Measurements from ENCODE around the gene SIGLEC15. TPM values are rescaled to one million over a fixed set of nuclear protein-coding genes. Genes with fewer than 3 reads are reported as not detected.
"Not testable (repeated sequence)": the region's sequence is repeated elsewhere in the genome, so short reads cannot be mapped to it uniquely, and the experiment has no call there.

SIGLEC15 gene
- total RNA-seq, 1 donor from 2014 or later, result not detected

DNA sequence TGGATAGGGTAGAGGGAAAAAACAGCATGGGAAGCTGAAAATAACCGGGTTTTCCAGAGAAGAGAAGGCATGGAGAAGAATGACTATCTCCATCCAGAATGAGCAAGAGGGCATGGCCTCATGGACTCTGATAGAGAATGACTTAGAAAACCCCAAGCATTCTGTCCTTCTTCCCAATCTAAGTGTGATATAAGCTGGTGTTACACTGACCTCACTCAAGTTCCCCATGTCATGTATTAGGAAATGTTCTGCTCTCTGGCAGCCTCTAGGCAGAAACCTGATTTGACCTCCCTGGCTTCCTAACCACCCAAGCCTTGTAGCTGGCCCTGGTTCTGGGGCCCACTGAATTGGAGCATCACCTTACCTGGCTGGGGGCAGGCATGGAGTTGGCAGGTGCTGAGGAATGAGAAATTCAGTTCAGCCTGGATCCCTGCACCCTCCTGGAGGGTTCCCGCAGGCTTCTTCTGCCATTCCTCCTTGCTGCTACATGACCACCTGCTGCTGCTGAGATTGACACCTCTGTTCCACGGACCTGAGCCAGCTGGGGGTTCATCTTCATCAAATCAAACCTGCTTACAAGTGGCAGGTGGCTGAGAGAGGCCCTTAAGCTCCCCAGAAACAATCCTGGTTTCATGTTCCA, 5.2 kb upstream of the SIGLEC15 start:
- no peak for DNase-seq

- DNase-seq, result no peak
These were observed 4.4 kb upstream of the SIGLEC15 start for GRCh38 chr18:45821026-45821425.

- no peak for DNase-seq
These were observed 3.8 kb upstream of the SIGLEC15 start for GRCh38 chr18:45821711-45822110.

- no peak for DNase-seq
These were observed 609 bp downstream of the SIGLEC15 start for GRCh38 chr18:45826084-45826483.

GRCh38 chr18:45826716-45827115, 1.2 kb downstream of the SIGLEC15 start:
- not testable (repeated sequence) for DNase-seq

GRCh38 chr18:45828917-45829811, 3.7 kb downstream of the SIGLEC15 start:
- DNase-seq, result no peak

DNA sequence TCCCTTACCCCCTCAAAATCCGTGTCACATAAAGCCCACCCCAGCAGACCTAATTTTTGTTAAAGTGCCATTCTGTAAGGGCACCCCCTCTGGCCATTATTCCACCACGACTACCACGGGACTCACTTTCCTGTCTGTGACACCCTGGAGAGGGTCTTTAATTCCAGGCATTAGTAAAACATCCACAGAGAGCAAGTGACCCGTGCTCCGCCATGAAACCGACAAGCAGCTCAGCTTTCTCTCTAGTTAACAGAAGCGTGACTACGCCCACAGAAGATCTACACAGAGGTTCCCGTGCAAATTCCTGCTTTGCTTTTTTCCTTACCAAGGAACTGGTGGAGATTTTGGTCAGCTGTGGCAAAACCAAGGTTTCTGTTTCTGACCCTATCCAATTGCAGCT, 4.4 kb downstream of the SIGLEC15 start:
- DNase-seq, result no peak

DNA sequence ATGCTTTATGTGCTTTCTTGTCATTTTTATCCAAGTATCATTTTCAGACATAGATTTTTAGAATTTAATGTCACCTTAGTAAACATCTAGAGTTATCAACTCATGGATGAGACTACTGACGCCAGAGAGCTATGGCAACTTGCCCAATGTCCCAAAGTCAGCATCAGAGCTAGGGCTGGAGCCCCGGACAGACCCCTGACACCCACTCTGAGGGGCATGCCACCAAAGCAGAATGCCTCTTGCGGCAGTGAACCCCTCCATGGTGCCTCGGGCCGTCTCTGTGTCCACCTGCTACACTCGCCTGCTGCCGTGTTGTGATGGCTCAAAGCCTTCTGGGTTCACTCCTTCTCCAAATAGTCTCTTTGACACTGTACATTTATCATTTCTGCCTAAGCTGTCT, 5.4 kb downstream of the SIGLEC15 start:
- DNase-seq, result no peak

DNA sequence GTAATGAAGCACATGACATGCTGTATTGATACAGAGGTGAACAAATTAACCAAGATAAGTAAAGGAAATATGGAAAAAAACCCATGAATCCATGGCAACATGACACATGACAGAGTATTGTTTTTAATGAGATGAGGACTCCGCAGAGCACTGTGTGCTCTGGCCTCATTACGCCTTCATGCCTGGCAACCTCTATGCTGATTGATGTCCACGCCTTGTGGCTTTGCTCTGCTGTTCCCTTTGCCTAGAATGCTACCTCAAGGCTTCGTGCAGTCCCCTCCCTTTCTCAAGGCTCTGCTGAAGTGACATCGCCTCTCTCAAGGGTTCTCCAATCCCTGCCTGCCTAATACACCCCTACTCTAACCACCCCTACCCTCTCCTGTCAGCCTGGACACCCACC, 8.4 kb downstream of the SIGLEC15 start:
- no peak for DNase-seq

- DNase-seq, result no peak
These were observed 8.8 kb downstream of the SIGLEC15 start for GRCh38 chr18:45834306-45834705.

DNA sequence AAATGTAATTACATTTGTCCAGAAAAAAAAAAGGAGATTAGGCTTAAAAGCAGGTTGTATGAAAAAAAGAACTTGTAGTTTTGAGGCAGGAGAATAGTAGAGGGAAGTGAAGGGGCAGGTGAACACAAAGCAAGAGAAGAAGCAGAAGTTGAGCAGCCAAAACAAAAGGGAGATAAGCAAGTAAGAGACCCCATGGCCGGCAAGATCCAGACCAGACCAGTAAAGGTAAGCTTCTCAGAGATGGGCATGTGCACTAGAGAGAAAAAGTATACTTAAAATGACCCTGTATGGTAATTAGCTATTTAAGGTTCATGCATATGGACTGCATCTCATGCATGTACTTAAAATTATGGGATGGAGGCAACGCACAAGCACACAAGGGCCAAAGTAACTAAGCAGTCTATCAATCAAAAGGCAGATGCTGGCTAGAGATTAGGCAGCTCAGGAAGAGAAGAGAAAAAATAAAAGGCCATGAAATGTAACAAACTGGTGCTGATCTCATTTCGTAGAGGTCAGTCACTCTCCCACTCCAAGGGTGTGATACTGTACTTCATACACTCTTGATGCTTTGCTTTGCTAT, 9.7 kb downstream of the SIGLEC15 start:
- DNase-seq, result no peak

DNA sequence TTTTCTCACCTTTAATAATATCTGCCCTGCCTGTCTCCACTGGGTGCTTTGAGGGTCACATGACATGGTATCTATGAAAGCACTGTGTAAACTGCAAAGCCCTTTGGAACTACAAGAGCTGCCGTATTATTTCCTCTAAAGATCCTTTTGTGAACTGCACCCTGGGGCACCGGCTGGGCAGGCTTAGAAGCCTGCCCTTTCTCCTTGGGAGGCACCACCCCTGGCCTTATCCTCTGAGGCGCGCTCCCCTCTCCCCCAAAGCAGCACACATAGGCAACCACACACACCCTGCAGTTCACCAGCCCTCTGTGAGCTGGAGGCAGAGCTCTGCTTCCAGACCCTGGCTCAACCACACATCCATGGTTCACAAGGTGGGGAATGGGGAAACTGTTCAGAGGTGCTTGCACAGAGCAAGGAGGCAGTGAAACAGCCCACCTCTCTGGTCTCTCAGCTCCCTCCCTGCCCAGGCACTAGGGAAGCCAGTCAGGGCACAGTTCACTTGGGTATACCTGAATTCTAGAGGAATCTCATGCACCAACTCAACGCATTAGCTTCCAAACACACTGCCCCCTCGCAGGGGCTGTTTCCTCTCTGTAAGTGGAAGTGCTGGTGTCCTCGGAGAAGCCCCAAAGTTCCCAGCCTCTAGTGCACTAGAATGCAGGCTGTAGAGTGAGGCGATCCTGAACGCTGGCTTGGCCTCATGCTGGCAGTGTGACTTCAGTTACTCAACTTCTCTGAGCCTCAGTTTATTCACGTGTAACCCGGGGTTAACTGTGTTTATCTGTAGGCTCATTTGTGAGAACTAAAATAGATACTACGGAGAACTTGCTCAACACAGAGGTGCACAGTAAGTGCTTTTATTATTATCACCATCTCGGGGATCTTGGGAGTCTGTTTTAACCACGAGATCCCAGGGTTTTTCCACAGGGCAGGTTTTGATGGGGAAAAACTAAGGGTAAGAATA, 11.0 kb downstream of the SIGLEC15 start:
- DNase-seq, result no peak

DNA sequence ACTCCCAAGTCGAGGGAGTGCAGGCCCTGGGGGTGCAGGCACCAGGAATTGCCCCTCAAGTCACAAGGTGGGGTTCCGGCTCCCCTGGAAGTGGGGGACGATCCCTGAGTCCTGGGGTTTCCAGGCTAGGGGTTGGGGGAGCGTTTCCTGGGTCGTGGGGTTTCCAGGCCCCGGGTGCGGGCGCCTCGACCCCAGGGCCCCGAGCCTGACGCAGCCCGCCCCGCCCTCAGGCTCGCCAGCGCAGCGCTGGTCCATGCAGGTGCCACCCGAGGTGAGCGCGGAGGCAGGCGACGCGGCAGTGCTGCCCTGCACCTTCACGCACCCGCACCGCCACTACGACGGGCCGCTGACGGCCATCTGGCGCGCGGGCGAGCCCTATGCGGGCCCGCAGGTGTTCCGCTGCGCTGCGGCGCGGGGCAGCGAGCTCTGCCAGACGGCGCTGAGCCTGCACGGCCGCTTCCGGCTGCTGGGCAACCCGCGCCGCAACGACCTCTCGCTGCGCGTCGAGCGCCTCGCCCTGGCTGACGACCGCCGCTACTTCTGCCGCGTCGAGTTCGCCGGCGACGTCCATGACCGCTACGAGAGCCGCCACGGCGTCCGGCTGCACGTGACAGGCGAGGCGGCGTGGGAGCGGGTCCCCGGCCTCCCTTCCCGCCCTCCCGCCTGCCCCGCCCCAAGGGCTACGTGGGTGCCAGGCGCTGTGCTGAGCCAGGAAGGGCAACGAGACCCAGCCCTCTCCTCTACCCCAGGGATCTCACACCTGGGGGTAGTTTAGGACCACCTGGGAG, 12.0 kb downstream of the SIGLEC15 start:
- DNase-seq, result peak; percentile 48

GRCh38 chr18:45838302-45839070, 13.0 kb downstream of the SIGLEC15 start:
- no peak for DNase-seq

DNA sequence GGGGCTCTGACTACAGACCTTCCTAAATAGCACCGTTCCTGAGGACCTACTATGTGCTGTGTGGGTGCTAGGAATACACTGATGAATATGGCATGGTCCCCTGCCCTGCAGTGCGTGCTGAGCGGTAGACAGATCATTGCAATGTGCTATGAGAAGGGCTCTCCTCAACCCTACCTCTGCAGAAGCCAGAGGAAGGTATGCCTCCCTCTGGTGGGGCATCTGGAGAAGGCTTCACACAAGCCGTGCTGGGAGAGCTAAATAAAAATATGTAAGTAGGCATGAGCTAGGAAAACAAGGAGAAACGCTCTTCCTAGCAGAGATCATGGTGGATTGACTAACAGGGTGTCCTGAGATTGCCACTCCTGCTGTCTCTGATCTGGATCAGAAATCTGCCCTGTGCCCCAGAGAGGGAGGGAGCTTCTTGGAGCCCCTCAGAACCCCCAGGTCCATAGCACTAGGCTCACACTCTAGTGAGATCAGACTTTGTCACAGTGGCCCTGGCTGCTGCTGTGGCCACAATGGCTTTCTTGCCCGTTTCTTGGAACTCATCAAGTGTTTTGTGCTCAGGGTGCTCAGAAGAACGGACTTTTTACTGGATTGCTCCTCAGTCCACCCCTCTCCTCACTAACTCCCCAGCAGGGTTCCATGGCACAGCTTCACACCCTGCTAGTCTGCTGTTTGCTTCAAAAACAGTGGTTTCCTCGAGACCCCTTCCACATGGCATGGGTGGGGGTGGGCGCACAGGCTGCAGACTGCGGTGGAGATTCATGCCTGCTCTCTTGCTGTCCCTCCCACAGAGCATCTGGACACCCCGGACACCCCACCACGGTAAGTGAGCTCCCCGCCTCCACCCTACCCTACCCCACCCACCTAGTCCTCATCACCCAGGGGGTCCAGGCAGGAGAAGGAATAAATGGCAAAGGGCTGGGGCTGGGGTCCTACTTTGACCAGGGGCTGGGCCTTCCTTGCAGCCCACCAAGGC, 14.2 kb downstream of the SIGLEC15 start:
- peak; percentile 39 for DNase-seq

- DNase-seq, result no peak
These were observed 15.7 kb downstream of the SIGLEC15 start for GRCh38 chr18:45841060-45841764.

GRCh38 chr18:45841765-45842442, 16.4 kb downstream of the SIGLEC15 start:
- no peak for DNase-seq

DNA sequence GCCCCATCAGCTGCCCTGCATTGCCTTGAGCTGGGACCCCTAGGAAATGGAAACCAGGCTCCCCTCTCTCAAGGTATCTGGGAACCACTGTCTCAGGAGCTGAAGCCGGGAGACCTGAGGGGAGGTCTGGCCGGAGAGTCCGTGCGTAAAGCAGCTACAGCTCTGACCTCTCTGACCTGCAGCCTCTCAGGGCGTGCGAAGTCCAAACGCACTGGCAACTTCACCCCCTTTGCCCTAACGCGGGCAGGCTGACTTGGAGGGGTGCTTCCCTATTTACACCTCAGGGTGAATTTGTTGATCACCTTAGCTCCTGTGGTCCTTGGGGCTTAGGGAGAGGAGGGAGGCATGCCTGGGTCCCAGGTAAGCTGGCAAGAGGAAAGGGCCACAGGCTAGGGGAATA, 17.5 kb downstream of the SIGLEC15 start:
- no peak for DNase-seq
